Measurements from ENCODE around the gene MS4A3.
"Not testable (repeated sequence)": the region's sequence is repeated elsewhere in the genome, so short reads cannot be mapped to it uniquely, and the experiment has no call there.

Gene MS4A3

GRCh38 chr11:60056349-60056969 is at the start of gene MS4A3:
Gene MS4A3, plus strand, starts transcription at chr11:60056665. Its CDS starts 4,496 bp downstream, at chr11:60061161.
- no peak for DNase-seq

- no peak for DNase-seq
Observed at GRCh38 chr11:60016881-60017280, 39.6 kb upstream of the MS4A3 start, which contains the start of gene OOSP4B. Gene OOSP4B, plus strand, starts transcription at chr11:60017181.

- no peak for DNase-seq
Observed at GRCh38 chr11:60018058-60018457, 38.4 kb upstream of the MS4A3 start.

- not testable (repeated sequence) for DNase-seq
Observed at GRCh38 chr11:60020376-60020775, 36.1 kb upstream of the MS4A3 start.

- no peak for DNase-seq
Observed at GRCh38 chr11:60029015-60029632, 27.3 kb upstream of the MS4A3 start.

- DNase-seq, result no peak
Observed at GRCh38 chr11:60040109-60040508, 16.4 kb upstream of the MS4A3 start, which contains the start of gene OOSP2. Gene OOSP2, plus strand, starts transcription at chr11:60040409. Its CDS starts 51 bp downstream, at chr11:60040460.

GRCh38 chr11:60050422-60050821 is 6.0 kb upstream of the MS4A3 start:
- DNase-seq, result not testable (repeated sequence)

- not testable (repeated sequence) for DNase-seq
Observed at GRCh38 chr11:60050839-60051238, 5.6 kb upstream of the MS4A3 start.

- no peak for DNase-seq
Observed at GRCh38 chr11:60059052-60059451, 2.6 kb downstream of the MS4A3 start.

GRCh38 chr11:60059521-60060240 is 3.2 kb downstream of the MS4A3 start:
- DNase-seq, result no peak

- no peak for DNase-seq
Observed at GRCh38 chr11:60064111-60064510, 7.6 kb downstream of the MS4A3 start.

GRCh38 chr11:60065801-60066200 is 9.3 kb downstream of the MS4A3 start:
- no peak for DNase-seq

GRCh38 chr11:60069450-60069849 is 13.0 kb downstream of the MS4A3 start:
- no peak for DNase-seq

- DNase-seq, result not testable (repeated sequence)
Observed at GRCh38 chr11:60071644-60072043, 15.2 kb downstream of the MS4A3 start.

- no peak for DNase-seq
Observed at GRCh38 chr11:60077216-60077817, 20.9 kb downstream of the MS4A3 start.

- no peak for DNase-seq
Observed at GRCh38 chr11:60077981-60078380, 21.5 kb downstream of the MS4A3 start.

- DNase-seq, result no peak
Observed at GRCh38 chr11:60078745-60079144, 22.3 kb downstream of the MS4A3 start.

- DNase-seq, result no peak
Observed at GRCh38 chr11:60080535-60080934, 24.1 kb downstream of the MS4A3 start.

- no peak for DNase-seq
Observed at GRCh38 chr11:60084631-60085273, 28.3 kb downstream of the MS4A3 start.

- no peak for DNase-seq
Observed at GRCh38 chr11:60085909-60086308, 29.4 kb downstream of the MS4A3 start.

GRCh38 chr11:60087239-60087638 is 30.8 kb downstream of the MS4A3 start:
- DNase-seq, result no peak

- no peak for DNase-seq
Observed at GRCh38 chr11:60088364-60088763, 31.9 kb downstream of the MS4A3 start, which contains the start of gene MS4A2. Gene MS4A2, plus strand, starts transcription at chr11:60088664. Its CDS starts 102 bp downstream, at chr11:60088766.

Measured in NCI-H187 treated with DMSO at 0.1 percent for 48 hours (cell line).